Adipocyte (in vitro differentiated cells): ENCODE data around the gene LEUTX.
"Not testable (repeated sequence)": the region's sequence is repeated elsewhere in the genome, so short reads cannot be mapped to it uniquely, and the experiment has no call there.

Experiments
- DNase-seq: peaks from one replicate; pipeline ENCODE4 v3.0.0-alpha.2; 2015; ENCODE audit warnings: low read depth
- H3K27me3 ChIP-seq: replicated peaks from 2 replicates; pipeline ENCODE4 v1.7.0; 2013; ENCODE audit warnings: mild to moderate bottlenecking, low read length, moderate library complexity; ENCODE audit not compliant: control insufficient read depth, insufficient read depth
- H3K36me3 ChIP-seq: 2 replicates; pipeline ENCODE4 v1.7.0; 2013; ENCODE audit warnings: low read length, mild to moderate bottlenecking, moderate library complexity; ENCODE audit not compliant: control insufficient read depth, insufficient read depth, severe bottlenecking
- H3K4me1 ChIP-seq: 2 replicates; pipeline ENCODE4 v1.7.0; 2013; ENCODE audit warnings: mild to moderate bottlenecking, low read length, moderate library complexity; ENCODE audit not compliant: control insufficient read depth, insufficient read depth
- H3K4me3 ChIP-seq: 2 replicates; pipeline ENCODE4 v1.7.0; 2013; ENCODE audit warnings: mild to moderate bottlenecking, low read length, moderate library complexity
- H3K9ac ChIP-seq: 2 replicates; pipeline ENCODE4 v1.7.0; 2013; ENCODE audit warnings: mild to moderate bottlenecking, low read length, moderate library complexity
- H3K9me3 ChIP-seq: 2 replicates; pipeline ENCODE4 v1.7.0; 2013; ENCODE audit warnings: mild to moderate bottlenecking, low read length, moderate library complexity; ENCODE audit not compliant: control insufficient read depth

Gene LEUTX

DNA sequence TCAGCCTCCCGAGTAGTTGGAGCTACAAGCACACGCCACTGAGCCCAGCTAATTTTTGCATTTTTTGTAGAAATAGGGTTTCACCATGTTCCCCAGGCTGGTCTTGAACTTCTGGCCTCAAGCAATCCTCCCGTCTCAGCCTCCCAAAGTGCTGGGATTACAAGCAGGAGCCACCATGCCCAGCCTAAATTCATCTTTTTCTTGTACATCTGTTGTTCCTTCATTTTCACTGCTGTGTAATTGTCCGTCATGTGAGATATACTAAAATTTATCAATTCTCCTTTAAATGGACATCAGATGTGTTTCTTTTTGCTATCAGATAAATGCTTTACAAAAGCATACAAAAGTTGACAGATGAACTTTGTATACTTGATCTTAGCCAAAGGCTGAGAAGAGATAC is 32.4 kb downstream of the LEUTX start:
- no peak overlapping the region for H3K4me3 ChIP-seq
- H3K9ac ChIP-seq = no peak overlapping the region
- DNase-seq = no peak
- H3K36me3 ChIP-seq = no peaks in the 10 kb centered on the region
- H3K27me3 ChIP-seq = no peaks in the 10 kb centered on the region
- H3K4me1 ChIP-seq = peaks cover 9% of the 10 kb centered on the region
- no peaks in the 10 kb centered on the region for H3K9me3 ChIP-seq

DNA sequence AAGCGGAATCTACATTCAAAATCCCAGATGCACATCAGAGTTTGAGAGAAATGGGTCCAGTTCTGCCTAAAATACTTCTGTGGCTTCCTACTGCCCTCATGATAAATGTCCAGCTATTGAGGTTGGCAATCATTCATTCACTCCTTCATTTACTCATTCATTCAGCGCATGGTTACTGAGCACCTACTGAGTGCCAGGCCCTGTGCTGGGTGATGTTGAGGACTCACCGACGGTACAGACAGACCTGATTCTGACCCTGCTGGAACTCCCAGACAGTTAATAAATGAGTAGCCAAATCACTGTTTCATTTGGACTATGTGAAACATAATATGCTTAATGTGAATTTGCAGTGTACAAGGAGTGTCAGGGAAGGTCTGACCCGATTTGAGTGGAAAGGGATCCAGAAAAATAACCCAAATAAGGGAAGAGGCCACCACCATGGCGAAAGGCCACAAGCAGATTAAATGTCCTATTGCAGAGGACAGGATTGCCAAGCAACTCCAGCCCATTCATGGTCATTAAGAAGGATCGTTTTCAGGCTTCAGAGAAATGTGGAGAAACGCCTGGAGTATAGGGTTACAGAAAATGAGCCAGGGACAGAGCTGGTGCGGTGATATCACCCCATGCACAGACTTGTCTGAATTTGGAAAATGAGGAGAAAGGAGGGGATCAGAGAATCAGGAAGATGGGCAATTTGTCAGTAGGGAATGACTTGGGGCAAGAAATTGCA is 34.8 kb downstream of the LEUTX start:
- Histone ChIP-seq H3K4me3 (no peak overlapping the region), H3K27me3 (no peaks in the 10 kb centered on the region), H3K4me1 (peaks cover 9% of the 10 kb centered on the region), H3K9me3 (no peaks in the 10 kb centered on the region), H3K36me3 (peaks cover 7% of the 10 kb centered on the region), H3K9ac (no peak overlapping the region)
- peak; percentile 66 for DNase-seq

DNA sequence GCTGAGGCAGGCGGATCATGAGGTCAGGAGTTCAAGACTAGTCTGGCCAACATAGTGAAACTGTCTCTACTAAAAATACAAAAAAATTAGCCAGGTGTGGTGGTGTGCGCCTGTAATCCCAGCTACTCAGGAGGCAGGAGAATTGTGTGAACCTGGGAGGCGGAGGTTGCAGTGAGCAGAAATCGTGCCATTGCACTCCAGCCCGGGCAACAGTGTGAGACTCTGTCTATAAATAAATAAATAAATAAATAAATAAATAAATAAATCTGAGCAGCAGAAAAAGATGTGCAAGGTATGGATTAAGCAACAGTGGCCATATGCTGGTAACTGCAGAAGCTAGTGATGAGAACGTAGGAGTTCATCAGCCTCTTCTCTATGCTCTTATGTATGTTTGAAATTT is 35.5 kb downstream of the LEUTX start:
- not testable (repeated sequence) for H3K9ac ChIP-seq, H3K27me3 ChIP-seq, DNase-seq, H3K36me3 ChIP-seq, H3K4me1 ChIP-seq, H3K9me3 ChIP-seq, H3K4me3 ChIP-seq

DNA sequence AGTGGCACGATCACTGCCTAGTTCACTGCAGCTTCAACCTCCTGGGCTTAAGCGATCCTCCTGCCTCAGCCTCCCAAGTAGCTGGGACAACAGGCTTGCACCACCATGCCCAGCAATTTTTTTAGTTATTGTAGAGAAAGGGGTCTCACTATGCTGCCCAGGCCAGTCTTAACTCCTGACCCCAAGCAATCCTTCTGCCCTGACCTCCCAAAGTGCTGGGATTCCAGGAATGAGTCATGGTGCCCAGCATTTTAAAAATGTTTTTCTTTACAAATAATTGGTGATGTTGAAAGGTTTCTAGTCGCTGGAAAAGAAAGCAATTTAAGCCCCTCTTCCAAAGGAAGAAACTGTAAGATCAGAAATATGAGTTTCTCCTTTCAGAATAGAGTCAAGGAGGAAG is 35.9 kb downstream of the LEUTX start:
- H3K9ac ChIP-seq = no peak overlapping the region
- peaks cover 7% of the 10 kb centered on the region for H3K36me3 ChIP-seq
- H3K27me3 ChIP-seq = no peaks in the 10 kb centered on the region
- H3K4me3 ChIP-seq = no peak overlapping the region
- H3K4me1 ChIP-seq = peaks cover 9% of the 10 kb centered on the region
- peak; percentile 23 for DNase-seq
- no peaks in the 10 kb centered on the region for H3K9me3 ChIP-seq

DNA sequence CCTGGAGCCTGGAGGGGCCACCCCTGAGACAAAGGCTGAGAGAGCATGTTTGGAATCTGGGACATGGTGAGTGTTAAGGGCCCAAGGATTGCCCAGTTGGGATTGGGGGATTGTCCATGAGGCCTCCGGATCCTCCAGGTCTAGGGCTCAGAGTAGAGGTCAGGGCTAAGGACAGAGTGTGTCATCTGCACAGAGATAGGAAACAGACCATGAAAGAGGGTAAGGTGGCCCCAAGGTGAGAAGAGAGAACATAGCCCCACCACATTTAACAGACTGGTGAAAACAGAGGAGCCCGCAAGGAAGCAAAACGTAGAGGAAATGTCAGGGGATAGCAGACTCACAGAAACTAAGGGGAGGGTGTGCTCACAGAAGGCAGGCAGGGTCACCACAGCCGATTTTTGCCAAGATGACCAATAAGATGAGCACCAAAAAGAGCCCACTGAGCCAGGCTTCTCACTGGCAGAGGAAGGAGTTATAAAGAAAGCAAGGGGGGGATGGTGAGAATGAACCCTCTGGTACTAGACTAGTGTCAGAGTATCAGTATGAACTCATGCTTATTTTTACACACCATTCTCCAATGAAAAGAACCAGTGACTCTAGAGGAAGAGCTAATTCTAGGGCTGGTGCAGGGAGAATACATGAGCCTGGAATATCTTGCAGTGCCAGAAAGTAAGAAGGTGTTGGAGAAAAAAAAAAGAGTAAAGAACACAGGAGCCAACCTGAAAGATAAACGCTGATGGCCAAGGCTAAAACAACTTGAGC is 37.8 kb downstream of the LEUTX start:
- Histone ChIP-seq H3K4me1 (peaks cover 9% of the 10 kb centered on the region), H3K9me3 (no peaks in the 10 kb centered on the region), H3K36me3 (peaks cover 7% of the 10 kb centered on the region), H3K9ac (no peak overlapping the region), H3K4me3 (no peak overlapping the region), H3K27me3 (no peaks in the 10 kb centered on the region)
- no peak for DNase-seq

DNA sequence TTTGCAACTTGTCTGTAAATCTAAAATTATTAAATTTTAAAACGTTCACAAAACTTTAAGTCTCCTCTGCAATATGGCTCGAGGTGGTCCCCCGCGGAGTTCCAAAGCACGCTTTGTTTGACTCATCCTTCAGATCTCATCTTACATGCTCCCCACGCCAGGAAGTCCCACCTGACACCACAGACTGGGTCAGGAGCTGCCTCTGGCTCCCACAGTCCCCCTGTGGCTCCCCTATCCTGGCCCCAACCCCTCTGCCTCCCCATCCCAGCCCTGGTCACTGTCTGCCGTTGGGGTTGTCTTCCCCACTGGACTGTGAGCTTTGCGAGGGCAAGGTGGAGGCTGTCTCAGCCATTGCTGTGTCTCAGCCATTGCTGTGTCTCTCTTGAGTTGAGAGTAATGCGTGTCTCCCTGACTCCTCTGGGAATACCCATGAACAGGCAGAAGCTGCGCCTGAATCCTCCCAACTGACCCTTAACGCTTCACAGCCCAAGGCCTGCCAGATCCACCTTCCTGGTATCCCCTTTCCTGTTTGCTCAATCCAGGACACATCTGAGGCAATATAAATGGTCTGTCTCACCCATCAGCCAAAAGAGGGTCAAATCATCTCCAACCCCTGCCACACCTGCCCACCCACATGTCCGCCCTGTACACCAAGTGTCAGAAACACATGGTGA is 39.4 kb downstream of the LEUTX start:
- H3K27me3 ChIP-seq = no peaks in the 10 kb centered on the region
- H3K36me3 ChIP-seq = peaks cover 7% of the 10 kb centered on the region
- H3K9me3 ChIP-seq = no peaks in the 10 kb centered on the region
- H3K9ac ChIP-seq = no peak overlapping the region
- DNase-seq = no peak
- H3K4me1 ChIP-seq = peaks cover 9% of the 10 kb centered on the region
- no peak overlapping the region for H3K4me3 ChIP-seq

DNA sequence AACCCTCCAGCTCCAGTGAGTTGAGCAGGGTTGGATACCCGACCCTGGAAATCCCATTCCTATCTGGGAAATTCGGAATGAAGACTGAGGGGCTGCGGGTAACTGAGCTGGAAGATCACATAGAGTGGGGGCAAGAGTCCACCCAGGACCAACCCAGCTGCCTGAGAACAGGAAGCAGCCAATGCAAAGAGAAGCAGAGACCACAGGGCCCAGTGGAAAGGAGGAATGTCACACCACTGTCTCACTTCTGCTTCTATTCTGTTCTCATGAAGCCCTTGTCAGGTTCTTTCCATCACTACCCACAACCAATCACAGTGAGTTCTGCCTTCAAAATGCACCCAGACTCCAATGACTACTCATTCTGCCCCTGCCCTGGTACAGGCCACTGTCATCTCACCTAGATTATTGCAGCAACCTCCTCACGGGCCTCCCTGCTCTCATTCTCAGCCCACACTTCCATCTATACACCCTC is 40.0 kb downstream of the LEUTX start:
- Histone ChIP-seq H3K4me1 (peaks cover 9% of the 10 kb centered on the region), H3K36me3 (peaks cover 7% of the 10 kb centered on the region), H3K27me3 (no peaks in the 10 kb centered on the region), H3K4me3 (no peak overlapping the region), H3K9me3 (no peaks in the 10 kb centered on the region), H3K9ac (no peak overlapping the region)
- no peak for DNase-seq

DNA sequence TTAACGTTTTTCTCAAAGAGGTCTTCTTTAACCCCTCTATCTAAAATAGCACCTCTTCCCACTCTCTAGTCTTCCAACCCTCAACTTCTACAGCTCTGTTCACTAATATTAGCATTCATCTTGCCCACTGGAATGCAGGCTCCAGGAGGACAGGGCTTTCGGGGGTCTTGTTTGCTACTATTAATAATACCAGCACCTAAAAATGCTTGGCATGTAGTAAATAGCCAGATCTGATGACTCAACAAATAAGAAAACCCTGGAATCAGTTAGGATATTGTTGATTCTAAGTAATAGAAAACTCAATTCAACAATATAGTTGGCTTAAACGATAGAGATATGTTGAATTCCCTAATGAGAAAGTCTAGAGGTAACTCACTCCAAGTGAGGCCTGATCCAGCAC is 41.1 kb downstream of the LEUTX start:
- no peak for DNase-seq
- H3K4me1 ChIP-seq = peaks cover 12% of the 10 kb centered on the region
- H3K9ac ChIP-seq = no peak overlapping the region
- no peaks in the 10 kb centered on the region for H3K9me3 ChIP-seq
- peaks cover 7% of the 10 kb centered on the region for H3K36me3 ChIP-seq
- H3K27me3 ChIP-seq = no peaks in the 10 kb centered on the region
- no peak overlapping the region for H3K4me3 ChIP-seq

DNA sequence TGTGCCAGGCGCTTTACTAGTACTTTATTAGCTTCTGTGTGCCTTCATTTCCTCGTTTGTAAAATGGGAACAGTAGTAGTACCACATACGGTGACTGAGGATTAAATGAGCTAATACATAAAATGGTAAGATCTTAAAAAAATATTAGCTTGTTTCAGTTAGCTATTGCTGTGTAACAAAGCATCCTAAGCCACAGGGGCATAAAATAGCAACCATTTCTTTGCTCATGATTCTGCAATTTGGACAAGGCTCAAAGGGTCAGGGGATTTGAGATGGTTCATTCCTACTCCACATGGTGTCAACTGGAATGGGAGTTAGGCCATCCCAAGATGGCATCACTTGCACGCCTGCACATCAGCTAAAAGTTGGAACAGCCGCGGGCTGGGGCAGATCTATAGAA is 42.0 kb downstream of the LEUTX start:
- Histone ChIP-seq H3K9me3 (no peaks in the 10 kb centered on the region), H3K4me1 (peaks cover 11% of the 10 kb centered on the region), H3K27me3 (no peaks in the 10 kb centered on the region), H3K4me3 (no peak overlapping the region), H3K9ac (no peak overlapping the region), H3K36me3 (peaks cover 9% of the 10 kb centered on the region)
- DNase-seq = no peak

DNA sequence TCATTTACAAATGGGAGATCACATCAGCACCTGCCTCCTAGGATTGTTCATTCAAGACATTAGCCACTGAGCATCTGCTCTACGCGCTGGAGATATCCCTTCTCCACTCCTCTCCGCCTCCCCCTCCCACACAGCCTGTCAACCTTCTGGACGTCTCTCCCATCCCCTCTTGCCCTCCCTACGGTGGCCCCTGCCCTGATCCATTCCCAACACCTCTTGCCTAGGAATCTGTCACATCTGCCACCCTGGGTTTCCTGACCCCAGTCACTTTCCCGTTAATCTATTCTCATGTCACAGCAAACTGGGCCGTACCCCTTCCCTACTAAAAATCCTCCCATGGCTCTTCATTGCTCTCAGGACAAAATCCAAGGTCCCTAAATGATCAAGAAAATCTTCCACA is 45.0 kb downstream of the LEUTX start:
- Histone ChIP-seq H3K9me3 (no peaks in the 10 kb centered on the region), H3K36me3 (peaks cover 22% of the 10 kb centered on the region), H3K9ac (peak overlapping the region; percentile 94), H3K4me3 (peak overlapping the region; percentile 96), H3K4me1 (peaks cover 11% of the 10 kb centered on the region), H3K27me3 (no peaks in the 10 kb centered on the region)
- DNase-seq = peak; percentile 15
